Keratinocyte (primary cell): ENCODE results near the gene MOAP1. TPM values are rescaled to one million over a fixed set of nuclear protein-coding genes. Genes with fewer than 3 reads are reported as not detected.
"Not testable (repeated sequence)": the region's sequence is repeated elsewhere in the genome, so short reads cannot be mapped to it uniquely, and the experiment has no call there.

Source experiments
- DNase-seq: peaks from one replicate; pipeline ENCODE4 v3.0.0-alpha.2; 2011; ENCODE audit warnings: low read depth, missing footprints, low spot score
- FAIRE-seq: peaks from 2 replicates; lab custom pipeline; 2011; peaks lifted over from hg19 to GRCh38; lab: Jason Lieb, UNC
- H2AFZ ChIP-seq: 2 replicates; pipeline ENCODE4 v1.6.0; 2012; ENCODE audit warnings: low read length, control low read depth, inconsistent platforms; ENCODE audit not compliant: control insufficient read depth
- H3K27ac ChIP-seq: 2 replicates; pipeline ENCODE4 v1.5.1; 2011; ENCODE audit warnings: low read length; ENCODE audit not compliant: control insufficient read depth, insufficient read depth
- H3K27me3 ChIP-seq: 3 replicates; pipeline ENCODE4 v1.6.0; 2011; ENCODE audit warnings: low read length; ENCODE audit not compliant: control insufficient read depth, insufficient read depth; ENCODE audit errors: extremely low read depth
- H3K36me3 ChIP-seq, 2 experiments: 2 replicates in 1 of 2; 3 replicates in 1 of 2; pipeline ENCODE4 v1.5.1; 2011; ENCODE audit warnings: low read length in 2 of 2, mild to moderate bottlenecking in 1 of 2; ENCODE audit not compliant: control insufficient read depth in 2 of 2, insufficient read depth in 2 of 2; ENCODE audit errors: extremely low read depth in 1 of 2
- H3K4me1 ChIP-seq: 3 replicates; pipeline ENCODE4 v1.5.1; 2011; ENCODE audit warnings: low read length; ENCODE audit not compliant: control insufficient read depth, insufficient read depth; ENCODE audit errors: extremely low read depth
- H3K4me2 ChIP-seq: 3 replicates; pipeline ENCODE4 v1.6.0; 2011; ENCODE audit warnings: low read depth, low read length; ENCODE audit not compliant: control insufficient read depth, insufficient read depth; ENCODE audit errors: extremely low read depth
- H3K4me3 ChIP-seq, 3 experiments: fragments of 200-600 bp in 1 of 3; sonication (generic) in 1 of 3; 2 replicates in 2 of 3; 3 replicates in 1 of 3; pipeline ENCODE4 v1.5.1; 2011 to 2016; ENCODE audit warnings: low read length in 3 of 3, mild to moderate bottlenecking in 3 of 3, control low read depth in 2 of 3, inconsistent platforms in 1 of 3, low read depth in 1 of 3, mixed read lengths in 1 of 3, mixed run types in 1 of 3, moderate library complexity in 1 of 3; ENCODE audit not compliant: control insufficient read depth in 2 of 3, insufficient read depth in 2 of 3; ENCODE audit errors: extremely low read depth in 1 of 3
- H3K79me2 ChIP-seq: 2 replicates; pipeline ENCODE4 v1.6.0; 2012; ENCODE audit warnings: low read length; ENCODE audit not compliant: control insufficient read depth, insufficient read depth
- H3K9ac ChIP-seq: 3 replicates; pipeline ENCODE4 v1.6.0; 2011; ENCODE audit warnings: low read length; ENCODE audit not compliant: control insufficient read depth, insufficient read depth; ENCODE audit errors: extremely low read depth
- H3K9me1 ChIP-seq: 3 replicates; pipeline ENCODE4 v1.6.0; 2011; ENCODE audit warnings: low read length; ENCODE audit not compliant: control insufficient read depth, insufficient read depth; ENCODE audit errors: extremely low read depth
- H3K9me3 ChIP-seq: 2 replicates; pipeline ENCODE4 v1.5.1; 2012; ENCODE audit warnings: low read depth, low read length; ENCODE audit not compliant: control insufficient read depth
- H4K20me1 ChIP-seq: 3 replicates; pipeline ENCODE4 v1.6.0; 2011; ENCODE audit warnings: low read length; ENCODE audit not compliant: control insufficient read depth, insufficient read depth; ENCODE audit errors: extremely low read depth
- CTCF ChIP-seq, 3 experiments: IDR thresholded peaks in 1 of 3; conservative IDR thresholded peaks in 1 of 3; optimal IDR thresholded peaks in 1 of 3; 2 replicates in 2 of 3; 3 replicates in 1 of 3; pipeline versions ENCODE3 to v1.5.1; 2011; ENCODE audit warnings: low read length in 3 of 3, mild to moderate bottlenecking in 3 of 3, moderate library complexity in 2 of 3, control low read depth in 1 of 3, inconsistent platforms in 1 of 3; ENCODE audit not compliant: insufficient read depth in 2 of 3; ENCODE audit errors: extremely low read depth in 1 of 3
- EZH2 ChIP-seq: IDR thresholded peaks from one replicate; pipeline ENCODE4 v1.6.1; 2012; ENCODE audit warnings: inconsistent platforms, mild to moderate bottlenecking, low read length, moderate library complexity
- dilution Hi-C: fragments of 300-500 bp; cut with MboI; formaldehyde crosslinking; loops from one replicate; pipeline ENCODE4 v1.7.0; 2020; ENCODE audit warnings: low sequenced_read_pairs; ENCODE audit not compliant: extremely low pct_ligation_motif_present
- polyA plus RNA-seq, 5 experiments: library from polyadenylated mRNA; depleted of rRNA in 3 of 5; stranded (reverse) in 3 of 5; stranded (forward) in 1 of 5; unstranded in 1 of 5; fragments of >200 nt; gene quantifications; 1 replicate in 1 of 5; 2 replicates in 3 of 5; 3 replicates in 1 of 5; pipeline versions ENCODE4 v1.2.1 to v1.2.3, GENCODE V29; 2011 to 2012; ENCODE audit warnings: missing spikeins in 2 of 5, low read depth in 1 of 5, low replicate concordance in 1 of 5

The MOAP1 gene
- polyA plus RNA-seq, 1 donor (not counting 4 experiments of a cell fraction or from before 2014, with no cell fraction given): 17.2 TPM

GRCh38 chr14:93173943-93174395 is 10.7 kb downstream of the MOAP1 start:
- Histone ChIP-seq H3K4me3 (no peak overlapping the region), H3K9me1 (no peaks in the 10 kb centered on the region), H3K79me2 (no peaks in the 10 kb centered on the region), H3K4me1 (peaks cover 8% of the 10 kb centered on the region), H3K36me3 (no peaks in the 10 kb centered on the region), H3K9me3 (no peaks in the 10 kb centered on the region), H2AFZ (peak overlapping the region; percentile 58), H3K4me2 (peak overlapping the region; percentile 1), H4K20me1 (no peaks in the 10 kb centered on the region), H3K27me3 (no peaks in the 10 kb centered on the region), H3K9ac (no peak overlapping the region), H3K27ac (no peak overlapping the region)
- dilution Hi-C loops: no loop called here
- DNase-seq (no peak), FAIRE-seq (no peak)
- TF ChIP-seq EZH2 (no peak), CTCF (optimal IDR thresholded peaks at IDR 0.05 in 1 of 3, IDR thresholded peaks at IDR 0.05 in 1 of 3, conservative IDR thresholded peaks at IDR 0.05 in 1 of 3; ENCODE audit: extremely low read depth in 1 of 3, insufficient read depth in 2 of 3, low read length in 3 of 3) (no peak)

- FAIRE-seq (no peak), DNase-seq (no peak)
- dilution Hi-C loops: no loop called here
- Histone ChIP-seq H3K27ac (no peak overlapping the region), H3K9ac (no peak overlapping the region), H3K4me2 (no peak overlapping the region), H4K20me1 (no peaks in the 10 kb centered on the region), H3K79me2 (no peaks in the 10 kb centered on the region), H3K4me1 (peaks cover 8% of the 10 kb centered on the region), H3K36me3 (no peaks in the 10 kb centered on the region), H3K4me3 (no peak overlapping the region), H3K27me3 (no peaks in the 10 kb centered on the region), H3K9me3 (no peaks in the 10 kb centered on the region), H3K9me1 (no peaks in the 10 kb centered on the region), H2AFZ (no peak overlapping the region)
- TF ChIP-seq EZH2: no peak
Measured at GRCh38 chr14:93171376-93171775, 13.3 kb downstream of the MOAP1 start.

- H3K4me2 ChIP-seq, FAIRE-seq, H3K79me2 ChIP-seq, H4K20me1 ChIP-seq, H3K27ac ChIP-seq, H3K4me1 ChIP-seq, dilution Hi-C loops, H3K9ac ChIP-seq, H3K9me3 ChIP-seq, H3K36me3 ChIP-seq, H2AFZ ChIP-seq, H3K27me3 ChIP-seq, H3K9me1 ChIP-seq, DNase-seq, H3K4me3 ChIP-seq: not testable (repeated sequence)
Measured at GRCh38 chr14:93170141-93170540, 14.6 kb downstream of the MOAP1 start.

GRCh38 chr14:93169619-93170018 is 15.1 kb downstream of the MOAP1 start:
- H2AFZ ChIP-seq, H3K9ac ChIP-seq, H3K36me3 ChIP-seq, H3K9me1 ChIP-seq, dilution Hi-C loops, H3K4me1 ChIP-seq, H3K4me2 ChIP-seq, H3K79me2 ChIP-seq, H3K4me3 ChIP-seq, H4K20me1 ChIP-seq, H3K27me3 ChIP-seq, H3K27ac ChIP-seq, H3K9me3 ChIP-seq, DNase-seq, FAIRE-seq: not testable (repeated sequence)
